HG03045 (cell line): Measurements from ENCODE around the gene PTCD2.
A peak's percentile ranks its signal among the peaks of the same experiment; 100 is the strongest.

Experiments used
- ATAC-seq: cut with Tn5 transposase; IDR thresholded peaks from one replicate; pipeline ENCODE4 v1.9.1; 2021; ENCODE audit warnings: mild to moderate bottlenecking, moderate library complexity; ENCODE audit not compliant: unreplicated experiment

Gene PTCD2

GRCh38 chr5:72338689-72339209, 18.6 kb downstream of the PTCD2 start:
- no peak for ATAC-seq

GRCh38 chr5:72346398-72346797, 26.2 kb downstream of the PTCD2 start:
- no peak for ATAC-seq

- ATAC-seq: no peak
Measured at GRCh38 chr5:72347801-72348308, 27.7 kb downstream of the PTCD2 start.

- no peak for ATAC-seq
Measured at GRCh38 chr5:72351376-72351775, 31.2 kb downstream of the PTCD2 start.

- no peak for ATAC-seq
Measured at GRCh38 chr5:72352616-72353015, 32.4 kb downstream of the PTCD2 start.

GRCh38 chr5:72353046-72353445, 32.9 kb downstream of the PTCD2 start:
- ATAC-seq: no peak

- ATAC-seq: no peak
Measured at GRCh38 chr5:72355706-72356299, 35.6 kb downstream of the PTCD2 start.

GRCh38 chr5:72356361-72356760, 36.2 kb downstream of the PTCD2 start:
- no peak for ATAC-seq

- no peak for ATAC-seq
Measured at GRCh38 chr5:72358925-72359324, 38.8 kb downstream of the PTCD2 start.

- no peak for ATAC-seq
Measured at GRCh38 chr5:72359886-72360285, 39.7 kb downstream of the PTCD2 start.

GRCh38 chr5:72363166-72363802, 43.1 kb downstream of the PTCD2 start:
- ATAC-seq: no peak

- ATAC-seq: no peak
Measured at GRCh38 chr5:72364171-72364570, 44.0 kb downstream of the PTCD2 start.

- no peak for ATAC-seq
Measured at GRCh38 chr5:72364951-72365350, 44.8 kb downstream of the PTCD2 start.

- ATAC-seq: peak; percentile 74
Measured at GRCh38 chr5:72366324-72366976, 46.3 kb downstream of the PTCD2 start.

GRCh38 chr5:72368271-72368670, 48.1 kb downstream of the PTCD2 start:
- ATAC-seq: no peak

GRCh38 chr5:72369301-72369700, 49.1 kb downstream of the PTCD2 start:
- ATAC-seq: no peak

GRCh38 chr5:72369711-72370110, 49.5 kb downstream of the PTCD2 start:
- ATAC-seq: no peak

- ATAC-seq: no peak
Measured at GRCh38 chr5:72372331-72372730, 52.2 kb downstream of the PTCD2 start.

- ATAC-seq: no peak
Measured at GRCh38 chr5:72372923-72373322, 52.8 kb downstream of the PTCD2 start.

GRCh38 chr5:72374844-72375243, 54.7 kb downstream of the PTCD2 start:
- no peak for ATAC-seq

GRCh38 chr5:72376381-72376780, 56.2 kb downstream of the PTCD2 start:
- no peak for ATAC-seq
